RCC 7860 (cell line): ENCODE results near the gene ZGPAT.
"Not testable (repeated sequence)": the region's sequence is repeated elsewhere in the genome, so short reads cannot be mapped to it uniquely, and the experiment has no call there.

Experiments
- DNase-seq: peaks from one replicate; pipeline ENCODE4 v3.0.0-alpha.2; 2015; ENCODE audit warnings: low spot score
- FAIRE-seq: peaks from 2 replicates; lab custom pipeline; 2012; peaks lifted over from hg19 to GRCh38; lab: Jason Lieb, UNC

The ZGPAT gene

GRCh38 chr20:63702036-63702665 lies 5.7 kb upstream of the ZGPAT start:
- FAIRE-seq (no peak), DNase-seq (no peak)

- DNase-seq (no peak), FAIRE-seq (no peak)
These were observed 4.9 kb upstream of the ZGPAT start for GRCh38 chr20:63702751-63703470.

GRCh38 chr20:63703471-63703975 lies 4.3 kb upstream of the ZGPAT start:
- DNase-seq (no peak), FAIRE-seq (no peak)

GRCh38 chr20:63703976-63704748 lies 3.7 kb upstream of the ZGPAT start:
- no peak for FAIRE-seq
- no peak for DNase-seq

- FAIRE-seq: no peak
- no peak for DNase-seq
These were observed 3.1 kb upstream of the ZGPAT start for GRCh38 chr20:63704749-63705117.

GRCh38 chr20:63705232-63706026 lies 2.4 kb upstream of the ZGPAT start:
- DNase-seq (no peak), FAIRE-seq (no peak)

GRCh38 chr20:63706027-63706695 lies 1.7 kb upstream of the ZGPAT start:
- FAIRE-seq (no peak), DNase-seq (no peak)

- peak; percentile 39 for DNase-seq
- no peak for FAIRE-seq
These were observed 834 bp upstream of the ZGPAT start for GRCh38 chr20:63706852-63707557.

- FAIRE-seq (no peak), DNase-seq (no peak)
These were observed 686 bp downstream of the ZGPAT start for GRCh38 chr20:63708301-63709148.

GRCh38 chr20:63709149-63709527 lies 1.3 kb downstream of the ZGPAT start:
- DNase-seq: no peak
- FAIRE-seq: no peak

GRCh38 chr20:63711085-63711645 lies 3.3 kb downstream of the ZGPAT start:
- FAIRE-seq: no peak

GRCh38 chr20:63712191-63712590 lies 4.4 kb downstream of the ZGPAT start:
- no peak for DNase-seq
- FAIRE-seq: no peak

More at GRCh38 chr20:63711085-63711645, 3.3 kb downstream of the ZGPAT start:
- no peak for DNase-seq

- FAIRE-seq (no peak), DNase-seq (no peak)
These were observed 7.0 kb downstream of the ZGPAT start for GRCh38 chr20:63714858-63715257.

- DNase-seq (no peak), FAIRE-seq (no peak)
These were observed 11.2 kb downstream of the ZGPAT start for GRCh38 chr20:63718996-63719395.

- not testable (repeated sequence) for FAIRE-seq
These were observed 15.3 kb downstream of the ZGPAT start for GRCh38 chr20:63722967-63723622.

GRCh38 chr20:63730189-63730733 lies 22.4 kb downstream of the ZGPAT start:
- not testable (repeated sequence) for FAIRE-seq, DNase-seq

More at GRCh38 chr20:63722967-63723622, 15.3 kb downstream of the ZGPAT start:
- not testable (repeated sequence) for DNase-seq

- FAIRE-seq (no peak), DNase-seq (no peak)
These were observed 23.6 kb downstream of the ZGPAT start for GRCh38 chr20:63731410-63731809.
